ENCODE data around the gene HMGCLL1.

The HMGCLL1 gene

DNA sequence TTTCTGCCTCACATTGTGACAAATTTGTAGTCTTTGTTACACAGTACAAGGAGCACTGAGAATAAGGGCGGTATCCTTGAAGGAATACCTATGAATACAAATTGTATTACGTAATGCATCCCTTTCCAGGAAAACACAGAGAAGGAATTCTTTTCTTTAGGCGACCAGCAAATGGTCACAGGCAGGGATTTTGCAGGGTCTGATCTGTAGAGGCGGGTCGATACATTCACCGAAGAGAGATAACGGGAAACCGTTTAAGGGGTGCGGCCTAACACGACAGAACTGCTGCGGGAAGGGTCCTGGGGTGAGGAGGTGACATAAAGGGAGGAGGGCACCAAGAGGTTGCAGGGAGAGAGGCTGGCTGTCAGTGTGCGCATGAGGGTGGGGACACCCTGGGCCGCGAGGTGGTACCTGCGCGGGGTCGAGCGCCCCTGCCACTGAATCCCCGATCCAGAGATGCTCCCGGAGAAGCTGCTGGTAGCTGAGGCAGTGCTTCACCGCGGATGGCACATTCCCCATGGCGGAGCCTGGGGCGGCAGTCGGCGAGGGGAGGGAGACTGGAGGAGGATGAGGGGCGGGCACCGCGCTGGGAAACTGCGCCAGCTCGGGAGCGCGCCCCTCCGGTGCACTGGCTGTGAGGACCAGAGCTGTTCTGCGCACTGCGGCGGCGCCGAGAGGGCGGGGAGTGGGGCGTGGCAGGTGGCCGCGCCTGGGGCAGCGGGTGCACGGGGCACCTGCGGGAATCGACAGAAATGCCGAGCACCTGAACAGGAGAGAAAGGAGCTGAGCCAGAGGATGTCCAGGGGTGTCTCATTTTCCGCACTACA, at the start of gene HMGCLL1:
Gene HMGCLL1 (minus strand): TSS at position 656 of the 827 bp plus-strand sequence. CDS start 137 bp downstream, at position 519.
- no peak for FAIRE-seq

DNA sequence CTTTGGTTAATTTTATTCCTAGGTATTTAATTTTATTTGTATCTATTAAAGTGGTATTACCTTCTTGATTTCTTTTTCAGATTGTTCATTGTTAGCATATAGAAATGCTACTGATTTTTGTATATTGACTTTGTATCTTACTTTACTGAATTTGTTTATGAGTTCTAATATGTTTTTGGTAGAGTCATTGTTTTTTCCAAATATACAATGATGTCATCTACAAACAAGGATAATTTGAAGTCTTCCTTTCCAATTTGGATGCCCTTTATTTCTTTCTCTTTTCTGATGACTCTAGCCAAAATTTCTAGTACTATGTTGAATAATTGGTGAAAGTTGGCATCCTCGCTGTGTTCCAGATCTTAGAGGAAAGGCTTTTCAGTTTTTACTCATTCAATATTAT, 43.0 kb upstream of the HMGCLL1 start:
- FAIRE-seq, result no peak

DNA sequence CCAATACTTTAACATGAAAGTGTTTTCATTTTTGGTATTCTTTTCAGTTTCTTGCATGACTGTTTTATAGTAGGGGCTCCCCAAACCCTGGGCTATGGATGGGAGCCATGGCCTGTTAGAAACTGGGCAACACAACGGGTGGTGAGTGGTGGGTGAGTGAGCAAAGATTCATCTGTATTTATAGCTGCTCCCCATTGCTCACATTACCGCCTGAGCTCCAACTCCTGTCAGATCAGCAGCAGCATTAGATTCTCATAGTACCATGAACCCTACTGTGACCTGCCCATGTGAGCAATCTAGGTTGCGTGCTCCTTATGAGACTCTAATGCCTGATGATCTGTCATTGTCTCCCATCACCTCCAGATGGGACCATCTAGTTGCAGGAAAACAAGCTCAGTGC, 42.3 kb upstream of the HMGCLL1 start:
- FAIRE-seq, result no peak

DNA sequence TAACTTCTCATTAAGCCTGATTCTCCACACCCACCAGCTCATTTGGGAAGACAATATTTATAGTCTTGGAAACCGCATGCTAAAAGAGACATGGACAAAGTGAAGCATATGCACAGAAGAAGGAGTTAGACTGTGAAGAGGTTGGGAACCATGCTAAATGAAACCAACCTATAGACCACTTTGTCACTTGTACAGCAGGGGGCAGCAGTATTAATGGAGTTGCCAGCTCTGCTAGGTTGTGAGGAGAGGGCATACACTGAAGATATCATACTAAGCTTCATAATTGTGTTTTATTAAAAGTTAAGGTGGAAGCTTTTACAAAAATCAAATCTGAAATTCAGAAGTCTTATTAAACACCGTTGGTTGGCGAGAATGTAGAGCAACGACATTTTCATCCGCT, 38.3 kb upstream of the HMGCLL1 start:
- FAIRE-seq, result no peak

DNA sequence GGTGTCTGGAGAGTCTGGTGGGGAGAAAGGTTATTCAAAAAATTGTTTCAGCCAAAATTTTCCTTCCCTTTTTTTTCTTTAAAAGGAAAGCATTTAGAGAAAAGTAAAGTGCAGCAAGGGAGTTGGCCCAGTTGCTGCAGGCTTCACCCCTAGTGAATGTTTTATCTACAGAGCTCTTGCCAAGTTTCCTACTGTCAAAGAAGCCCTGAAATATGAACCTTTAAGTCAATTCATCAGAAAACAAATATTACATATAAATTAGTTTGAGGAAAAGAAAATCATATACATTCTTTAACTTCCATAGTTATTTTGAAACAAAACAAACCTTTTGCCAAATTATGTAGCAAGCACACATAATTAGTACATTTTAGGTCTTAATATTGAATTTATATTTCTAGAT, 25.0 kb upstream of the HMGCLL1 start:
- FAIRE-seq, result no peak

DNA sequence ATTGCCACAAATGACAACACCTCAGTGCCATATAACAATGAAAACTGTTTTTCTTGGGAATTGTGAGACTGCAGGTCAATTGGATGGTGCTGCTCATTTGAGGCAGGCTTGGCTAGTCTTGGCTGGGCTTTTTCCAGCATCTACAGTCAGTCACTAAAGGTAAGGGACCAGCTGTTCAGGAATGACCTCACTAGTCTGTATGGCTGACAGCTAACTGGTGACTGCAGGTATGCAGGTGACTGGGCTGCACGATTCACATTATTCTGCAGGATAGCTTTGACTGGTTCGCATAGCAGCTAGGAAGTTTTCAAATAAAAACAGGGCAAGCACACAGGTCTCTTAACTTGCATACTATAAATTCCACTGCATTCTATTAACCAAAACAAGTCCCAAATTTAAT, 22.1 kb upstream of the HMGCLL1 start:
- FAIRE-seq, result no peak

DNA sequence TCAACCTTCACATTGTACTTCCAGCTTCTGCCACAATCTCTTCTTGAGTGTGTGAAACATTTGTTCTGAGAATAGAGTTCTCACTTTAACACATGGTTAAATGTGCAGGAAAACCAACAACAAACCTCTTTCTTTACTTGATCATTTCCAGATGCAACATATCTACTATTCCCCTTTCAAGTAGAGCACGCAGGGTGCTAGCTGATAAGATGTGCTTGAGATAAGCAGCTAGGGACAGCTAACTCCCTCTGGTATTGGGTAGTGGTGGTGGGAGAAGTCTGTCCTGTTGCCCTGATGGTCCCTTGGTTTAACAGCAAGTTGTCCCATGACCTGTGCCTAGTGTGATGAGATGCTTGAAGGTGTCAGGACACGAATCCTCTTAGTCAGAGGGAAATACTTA, 15.4 kb upstream of the HMGCLL1 start:
- FAIRE-seq, result no peak

DNA sequence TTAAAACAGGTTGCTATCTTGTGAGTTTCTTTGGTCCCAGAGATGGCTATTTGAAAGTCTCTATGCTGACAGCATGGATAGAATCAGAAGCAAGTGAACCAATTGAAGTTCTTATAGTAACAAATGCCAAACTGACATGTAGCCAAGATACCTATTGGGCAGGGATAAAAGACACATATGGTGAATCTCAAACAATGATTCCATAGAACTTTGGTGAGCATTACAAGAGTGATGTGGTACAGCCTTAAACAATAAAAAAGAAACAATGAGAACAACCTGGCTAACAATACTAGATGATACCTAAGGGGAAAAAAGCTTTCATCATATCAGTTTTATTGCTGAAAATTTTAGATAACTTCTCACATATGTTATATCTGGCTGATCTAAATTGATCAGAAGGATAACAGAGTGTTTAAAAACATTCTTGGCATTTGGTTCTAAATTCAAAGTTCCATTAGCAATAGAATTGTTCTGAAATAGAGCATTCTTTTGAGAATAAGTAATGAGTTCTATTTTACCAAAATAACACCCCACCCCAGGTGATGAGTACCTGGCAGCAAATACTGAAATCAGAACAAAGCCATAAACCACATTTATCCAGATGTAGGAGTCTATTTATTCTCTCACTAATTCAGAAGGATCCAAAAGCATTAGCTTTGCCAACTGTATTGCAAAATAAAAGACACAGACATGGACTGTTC, 5.8 kb upstream of the HMGCLL1 start:
- no peak for FAIRE-seq

DNA sequence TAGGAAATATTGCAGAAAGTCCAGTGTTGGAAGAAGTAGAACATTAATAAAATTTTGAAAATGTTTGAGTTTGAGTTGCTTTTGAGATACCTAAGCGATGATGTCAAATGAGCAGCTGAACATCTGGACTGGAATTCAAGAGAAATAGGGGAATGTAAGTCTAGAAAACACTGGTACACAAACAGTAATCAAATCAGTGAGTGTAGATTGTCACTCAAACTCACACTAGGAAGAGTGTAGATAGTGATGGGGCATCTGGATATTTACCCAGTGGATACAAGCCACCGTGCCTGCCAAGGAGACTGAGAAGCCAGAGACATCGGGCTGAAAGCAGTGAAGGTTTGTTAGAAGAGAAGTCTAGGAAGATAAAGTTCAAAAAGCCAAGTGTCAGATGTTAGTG, 2.2 kb downstream of the HMGCLL1 start:
- no peak for FAIRE-seq

DNA sequence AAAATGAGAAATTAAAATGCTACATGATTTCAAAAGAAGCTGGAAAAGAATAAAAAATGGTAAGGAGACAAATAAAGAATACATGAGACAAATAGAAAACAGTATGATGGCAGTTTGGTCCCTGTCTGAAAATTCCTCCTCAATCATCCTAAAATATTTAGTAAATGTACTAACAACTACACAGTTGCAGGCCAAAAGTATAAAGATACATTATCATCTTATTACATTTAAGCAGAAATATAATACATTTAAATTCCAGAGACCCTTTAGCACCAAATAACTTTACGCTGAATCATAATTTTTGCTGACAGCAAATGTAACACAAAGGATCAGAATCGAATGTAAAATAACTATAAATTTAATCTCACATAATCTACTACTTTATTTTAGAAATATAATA, 4.4 kb downstream of the HMGCLL1 start:
- no peak for FAIRE-seq

DNA sequence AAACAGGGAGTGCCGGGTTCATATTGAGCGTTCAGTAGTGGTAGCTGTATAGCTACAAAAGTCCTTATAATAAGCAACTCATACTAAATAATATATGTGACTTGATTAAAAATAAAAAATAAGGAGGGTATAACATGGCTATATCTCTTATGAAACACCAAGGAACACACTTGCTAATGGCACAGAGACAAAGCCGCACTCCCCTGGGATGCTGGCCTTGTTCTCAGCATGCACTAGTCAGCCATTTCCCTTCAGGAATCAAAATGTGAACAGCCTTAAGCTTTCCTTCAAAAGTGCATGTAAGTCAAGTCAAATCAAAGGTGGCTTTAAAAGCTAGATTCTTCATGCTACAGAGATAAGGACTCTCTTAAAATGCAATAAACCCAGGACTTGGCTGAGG, 9.4 kb downstream of the HMGCLL1 start:
- FAIRE-seq, result no peak

DNA sequence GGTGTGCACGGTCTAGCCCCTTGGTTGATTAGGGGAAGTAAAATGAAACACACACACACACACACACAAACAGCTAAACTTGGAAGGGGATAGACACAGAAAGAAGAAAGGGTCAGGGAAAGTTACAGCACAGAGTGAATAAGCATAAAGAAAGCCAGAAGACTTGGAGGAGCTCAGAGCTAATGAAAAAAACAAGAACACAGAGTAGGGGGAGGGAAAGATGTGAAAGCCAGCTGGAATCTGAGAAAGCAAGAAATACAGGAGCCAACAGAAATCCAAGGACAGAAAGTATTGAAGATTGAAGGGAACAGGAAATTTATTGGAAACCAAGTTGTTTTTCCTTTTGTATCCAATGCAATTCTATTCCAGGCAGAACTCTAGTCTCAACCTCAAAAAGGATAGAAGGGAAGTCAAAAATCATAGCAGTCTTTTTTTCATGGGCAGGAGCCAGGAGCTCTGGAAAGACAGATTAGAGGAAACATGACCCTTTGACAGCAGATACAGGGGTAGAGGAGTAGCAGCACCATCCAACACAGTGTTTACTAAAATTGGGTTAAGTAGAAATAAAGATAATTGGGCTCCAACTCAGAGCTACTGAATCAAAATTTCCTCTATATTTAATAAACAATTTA, 10.1 kb downstream of the HMGCLL1 start:
- FAIRE-seq, result no peak

DNA sequence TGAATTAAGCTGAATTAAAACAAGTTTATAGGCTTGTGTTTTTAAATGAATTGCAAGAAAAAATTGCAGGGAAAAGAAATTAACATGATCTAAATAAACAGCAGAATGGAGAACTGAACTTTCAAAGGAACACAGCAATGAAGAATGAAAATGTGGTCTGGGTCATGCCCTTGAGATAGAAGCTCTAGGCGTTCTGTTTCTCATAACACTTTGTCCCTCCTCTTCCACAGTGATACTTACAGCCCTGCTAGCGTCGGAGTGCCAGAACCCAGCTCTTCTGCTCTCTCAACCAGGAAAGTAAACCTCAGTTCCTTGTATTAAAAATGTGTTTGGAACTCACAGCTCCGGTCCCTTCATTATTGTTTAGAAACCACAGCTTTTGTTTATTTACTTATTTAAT, 11.4 kb downstream of the HMGCLL1 start:
- FAIRE-seq, result no peak

DNA sequence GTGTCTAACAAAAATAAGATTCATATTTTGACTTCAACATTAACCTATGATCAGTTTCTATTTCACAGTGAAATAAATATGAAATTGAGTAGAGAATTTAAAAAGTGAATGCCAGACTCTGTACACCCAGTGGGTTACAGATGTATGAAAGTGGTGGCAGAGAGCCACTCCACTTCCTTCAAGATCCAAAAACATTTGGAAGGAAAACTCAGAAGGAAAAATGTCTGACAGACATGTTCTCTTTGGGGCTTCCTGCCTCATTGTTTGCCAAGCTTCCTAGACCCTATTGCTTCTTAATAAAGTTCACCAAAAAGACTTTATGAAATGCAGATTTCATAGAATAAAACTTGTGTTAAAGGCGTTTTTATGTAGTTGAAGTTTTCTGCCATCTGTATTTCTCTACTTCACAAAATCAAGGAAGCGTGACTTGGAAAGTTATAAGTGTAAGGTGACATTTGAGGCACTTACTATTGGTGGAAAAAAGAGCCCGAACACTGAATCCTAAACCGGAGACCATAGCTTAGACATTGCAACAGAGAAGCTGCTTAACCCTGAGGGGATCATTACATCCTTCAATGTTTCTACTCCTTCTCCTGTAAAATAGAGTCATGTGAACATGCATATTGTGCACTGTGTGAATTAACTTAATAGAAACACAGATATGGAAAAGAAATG, 12.8 kb downstream of the HMGCLL1 start:
- FAIRE-seq, result no peak

DNA sequence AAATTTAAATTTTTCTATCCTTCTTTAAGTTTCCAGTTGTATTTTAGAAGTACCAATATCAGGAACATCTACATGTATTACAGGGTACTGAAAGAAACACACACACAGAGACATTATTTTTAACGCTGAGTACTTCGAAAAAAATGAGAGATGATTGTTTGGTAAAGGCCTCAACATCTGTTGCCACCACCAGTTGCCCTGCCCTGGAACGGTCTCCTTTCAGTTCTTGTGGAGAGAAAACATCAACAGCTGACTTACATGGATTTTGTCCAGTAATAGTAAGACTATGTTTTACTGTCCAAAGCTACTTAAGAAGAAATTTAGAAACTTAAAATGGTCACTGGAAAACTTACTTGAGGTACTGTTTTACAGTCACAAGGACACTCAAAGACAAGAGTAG, 16.7 kb downstream of the HMGCLL1 start:
- FAIRE-seq, result no peak

DNA sequence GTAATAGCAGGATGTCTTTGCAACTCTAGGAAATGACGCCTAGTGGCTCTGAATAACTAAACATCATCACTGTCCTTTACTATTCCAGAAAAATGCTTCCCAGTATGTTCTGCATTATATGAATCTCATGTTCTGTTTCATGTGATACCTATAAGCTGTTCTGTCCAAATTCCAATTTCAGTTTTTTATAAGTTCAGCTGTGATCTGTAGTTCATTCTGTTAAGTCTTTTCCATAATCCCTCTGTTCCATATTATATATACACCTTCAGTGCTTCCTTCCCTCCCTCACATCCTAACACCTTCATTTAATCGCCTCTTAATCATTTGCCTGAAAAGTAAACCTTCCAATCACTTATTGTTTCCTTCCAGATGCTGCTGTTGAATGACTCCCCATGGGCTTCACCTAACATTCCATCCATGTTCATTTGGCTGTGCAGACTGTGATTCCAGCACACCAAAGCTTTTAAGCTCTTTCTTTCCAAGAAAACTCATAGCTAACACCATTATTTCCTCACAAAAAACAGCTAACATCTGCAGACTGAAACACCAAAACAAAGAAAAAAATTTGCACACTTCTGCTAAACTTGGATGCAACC, 18.6 kb downstream of the HMGCLL1 start:
- FAIRE-seq, result no peak

DNA sequence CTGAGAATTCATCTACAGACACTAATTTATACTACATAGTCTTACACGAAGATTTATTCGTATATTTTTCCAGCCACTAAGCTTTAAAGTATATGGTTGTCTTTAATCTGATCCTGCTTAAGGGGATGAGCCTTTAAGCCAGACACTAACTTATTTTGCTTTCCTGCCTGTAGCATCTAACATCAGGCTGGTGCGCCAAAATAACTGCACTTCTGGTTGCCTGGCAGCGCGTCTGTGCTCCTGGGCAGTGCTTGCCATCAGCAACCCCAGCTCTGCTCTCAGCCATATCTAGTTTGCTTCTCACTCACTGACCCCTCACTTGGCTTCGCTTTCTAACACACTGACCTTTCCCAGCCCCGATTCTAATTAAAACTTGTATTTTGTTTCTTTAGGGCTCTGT, 21.8 kb downstream of the HMGCLL1 start:
- no peak for FAIRE-seq

DNA sequence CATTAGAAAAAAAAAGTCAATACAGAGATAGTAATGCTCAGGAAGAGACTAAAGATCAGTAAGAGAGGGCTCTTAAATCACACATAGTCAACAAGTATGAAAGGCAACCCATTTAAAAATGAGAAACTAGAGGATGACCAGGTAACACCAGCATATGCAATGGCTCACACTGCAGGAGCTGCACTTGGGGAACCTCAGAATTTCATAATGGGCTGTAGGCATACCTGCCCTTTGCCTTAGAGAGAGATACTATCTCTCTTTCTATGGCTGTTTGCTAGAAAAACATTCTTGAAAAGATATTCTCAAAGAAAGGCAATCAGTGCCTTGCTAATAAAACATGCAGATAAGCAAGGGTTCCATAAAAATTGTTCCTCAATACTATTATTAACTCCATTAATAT, 33.2 kb downstream of the HMGCLL1 start:
- FAIRE-seq, result no peak

DNA sequence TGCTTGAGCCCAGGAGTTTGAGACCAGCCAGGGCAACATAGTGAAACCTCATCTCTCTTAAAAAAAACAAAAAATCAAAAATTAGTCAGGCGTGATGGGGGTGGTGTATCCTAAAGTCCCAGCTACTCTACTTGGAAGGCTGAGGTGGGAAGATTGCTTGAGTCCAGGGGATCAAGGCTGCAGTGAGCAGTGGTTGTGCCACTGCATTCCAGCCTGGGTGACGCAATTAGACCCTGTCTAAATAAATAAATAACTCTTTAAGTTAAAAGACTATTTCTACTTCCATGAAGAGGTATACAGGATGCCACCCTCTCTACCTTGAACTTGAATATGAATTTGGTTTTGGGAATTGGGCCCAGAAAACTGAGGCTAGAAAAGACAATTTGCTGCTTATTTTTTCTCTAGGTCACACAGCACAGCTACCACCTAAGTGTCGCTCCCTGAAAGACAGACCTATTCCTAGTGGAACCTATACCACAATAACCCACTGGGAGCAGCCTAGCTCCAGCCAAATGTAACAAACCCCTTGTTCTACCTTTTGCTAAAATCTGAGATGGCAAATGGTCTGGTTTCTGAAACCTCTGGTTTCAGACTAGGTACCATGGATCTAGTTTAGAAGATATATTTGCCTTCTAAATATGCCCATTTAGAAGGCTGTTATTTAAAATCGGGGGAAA, 35.2 kb downstream of the HMGCLL1 start:
- no peak for FAIRE-seq

DNA sequence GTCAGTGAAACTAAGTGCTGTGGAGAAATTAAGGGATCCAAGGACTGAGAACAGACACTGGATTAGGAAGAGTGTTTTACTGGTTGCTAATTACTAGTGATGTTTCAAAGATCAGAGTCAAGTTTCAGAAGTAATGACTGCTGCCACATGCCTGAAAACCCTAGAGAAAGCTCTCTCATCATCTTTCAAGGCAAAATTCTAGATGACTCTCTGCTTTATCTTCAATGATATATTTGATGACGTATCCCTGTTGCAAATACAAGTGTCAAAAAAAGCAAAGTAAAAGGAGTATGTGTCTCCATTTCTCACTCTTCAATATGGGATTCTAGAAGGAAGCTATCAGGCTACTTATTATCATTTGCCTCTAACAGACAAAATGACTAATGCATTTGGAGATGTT, 38.0 kb downstream of the HMGCLL1 start:
- FAIRE-seq, result no peak

DNA sequence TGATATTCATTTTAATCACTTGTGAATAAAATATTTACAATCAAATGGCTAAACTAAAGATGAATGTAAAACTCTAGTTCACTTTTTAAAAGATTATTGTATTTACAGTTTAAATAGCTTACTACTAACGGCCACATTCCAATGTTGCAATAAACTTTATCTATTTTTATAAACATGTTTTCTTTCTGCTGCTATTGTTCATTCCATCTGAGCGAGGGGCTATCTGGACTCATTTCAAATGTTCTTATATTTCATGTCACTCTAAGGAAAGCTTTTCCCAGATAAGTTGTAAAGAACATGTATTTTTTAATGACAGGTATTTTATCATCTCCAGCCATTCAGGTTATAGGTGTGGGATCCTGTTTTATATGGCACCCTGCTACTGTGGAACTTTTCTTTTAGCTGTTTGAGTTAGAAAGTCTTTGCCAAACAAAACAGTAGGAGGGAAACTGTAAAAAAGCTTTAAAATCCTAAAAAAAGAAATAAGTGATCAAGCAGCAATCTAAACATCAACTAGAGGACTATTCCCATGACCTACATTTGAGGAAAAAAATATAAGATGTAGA, 42.5 kb downstream of the HMGCLL1 start:
- FAIRE-seq, result no peak

DNA sequence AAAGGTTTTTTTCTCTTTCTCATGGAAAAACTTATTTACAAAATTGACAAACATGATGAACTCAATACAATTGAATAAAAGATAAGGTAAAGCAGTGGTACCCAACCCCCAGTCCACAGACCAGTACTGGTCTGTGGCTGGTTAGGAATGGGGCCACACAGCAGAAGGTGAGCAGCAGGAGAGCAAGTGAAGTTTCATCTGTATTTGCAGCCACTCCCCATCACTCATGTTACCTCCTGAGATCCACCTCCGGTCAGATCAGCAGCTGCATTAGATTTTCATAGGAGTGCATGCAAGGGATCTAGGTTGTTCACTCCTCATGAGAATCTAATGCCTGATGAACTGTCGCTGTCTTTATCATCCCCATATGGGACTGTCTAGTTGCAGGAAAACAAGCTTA, 47.5 kb downstream of the HMGCLL1 start:
- FAIRE-seq, result no peak

Data from TTC549 (cell line).